ENCODE results near the gene SDHAF1. TPM values are rescaled to one million over a fixed set of nuclear protein-coding genes. Genes with fewer than 3 reads are reported as not detected.

SDHAF1 gene
- total RNA-seq, 1 donor from 2014 or later, result 21.2 TPM

DNA sequence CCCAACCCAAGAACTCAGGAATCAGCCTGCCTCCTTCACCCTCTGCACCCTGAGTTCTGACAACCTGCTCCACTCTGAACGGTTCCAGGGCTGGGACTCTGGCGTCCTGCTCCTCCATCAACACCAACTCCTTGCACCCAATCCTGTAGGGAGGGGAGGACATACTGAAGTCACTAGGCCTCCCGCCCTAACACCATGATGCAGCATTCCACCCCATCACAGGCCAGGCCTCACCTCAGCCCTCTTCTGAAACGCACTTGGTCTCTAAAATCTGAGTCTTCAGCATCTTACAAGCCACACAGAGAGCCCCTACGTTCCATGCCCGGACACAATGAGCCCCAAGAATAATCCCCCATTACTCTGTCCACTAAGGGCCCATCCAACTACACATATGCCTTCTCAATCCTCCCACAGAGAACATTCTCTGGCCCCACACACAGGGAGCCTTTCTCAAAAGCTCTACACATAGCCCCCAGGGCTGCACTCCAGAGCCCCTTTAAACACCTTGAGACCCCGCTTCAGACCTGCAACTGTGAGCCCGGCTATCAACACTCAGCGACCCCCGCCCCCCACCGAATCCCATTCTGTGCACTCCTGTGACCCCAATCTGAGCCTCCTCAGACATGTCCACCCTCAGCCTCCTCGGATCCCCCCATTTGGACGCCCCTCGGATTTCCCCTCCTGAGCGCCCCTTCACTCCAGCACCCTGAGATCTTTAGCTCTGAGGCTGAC lies 18.5 kb downstream of the SDHAF1 start:
- H3K4me1 Mint-ChIP-seq (ENCODE audit: low read depth), result peaks cover 50% of the 10 kb centered on the region
- DNase-seq (ENCODE audit: low spot score), result no peak
- intact Hi-C loops (cut with micrococcal nuclease), result loop anchor here (1.0 to 5.0 kb wide), 9 partner anchors 18 to 296 kb away; partner anchors contain the start of genes CAPNS1, CLIP3, HCST and KMT2B

DNA sequence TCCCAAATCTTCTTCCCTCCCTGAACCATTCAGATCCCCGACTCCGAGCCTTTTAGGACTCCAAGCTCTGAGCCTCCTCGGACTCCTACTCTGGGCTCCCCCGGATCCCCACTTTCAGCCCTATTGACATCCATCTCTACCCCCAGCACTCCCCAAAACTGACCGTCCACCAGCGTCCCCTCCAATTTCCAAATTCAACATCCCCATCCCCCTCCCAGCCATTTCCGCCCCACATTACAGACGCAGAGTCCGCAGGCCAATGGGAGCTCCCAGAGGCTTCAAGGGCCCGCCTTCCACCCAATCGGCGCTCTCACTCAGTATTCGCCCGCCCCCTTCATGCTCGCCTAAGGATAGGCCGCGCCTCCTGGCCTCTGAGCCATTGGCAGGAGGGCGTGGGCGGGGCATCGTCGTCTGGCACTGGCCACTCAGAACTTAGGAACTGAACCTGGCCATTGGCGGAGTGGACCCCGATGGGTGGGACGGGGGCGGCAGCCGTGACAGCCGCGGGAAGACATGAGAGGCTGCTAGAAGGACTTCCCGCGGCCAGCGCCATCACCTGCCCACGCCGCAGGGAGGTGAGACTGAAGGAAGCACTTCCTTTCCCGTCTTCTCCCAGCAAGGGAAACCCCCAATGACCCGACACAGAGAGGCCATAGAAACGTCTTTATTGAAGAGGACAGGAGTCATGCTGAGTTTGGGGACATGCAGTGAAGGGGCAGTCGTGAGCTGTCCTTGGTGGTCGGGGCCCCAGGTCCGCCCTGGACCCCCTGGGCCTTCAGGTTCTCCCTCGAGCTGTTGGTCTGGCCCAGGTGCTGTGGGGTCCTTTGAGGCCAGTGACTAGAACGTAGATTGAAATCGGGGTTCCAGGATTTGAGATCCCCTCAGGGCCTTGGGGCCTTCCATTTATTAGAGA lies 19.3 kb downstream of the SDHAF1 start, which contains the start of gene ALKBH6:
TSS of gene ALKBH6 (minus strand) at position 202 of the 913 bp plus-strand sequence. CDS start 816 bp downstream, outside the sequence.
- Mint-ChIP-seq H3K27ac (peak within 1 kb of the TSS; percentile 96), H3K4me1 (ENCODE audit: low read depth) (peaks cover 46% of the 10 kb centered on the region), H3K4me3 (peak within 1 kb of the TSS; percentile 98), H3K9me3 (no peaks in the 10 kb centered on the region), H3K27me3 (ENCODE audit: insufficient read depth) (no peaks in the 10 kb centered on the region), H3K36me3 (ENCODE audit: low read depth) (peaks cover 1% of the 10 kb centered on the region)
- peak; percentile 100 for DNase-seq (ENCODE audit: low spot score)
- intact Hi-C loops (cut with micrococcal nuclease), result loop anchor here (1.0 to 5.0 kb wide), 9 partner anchors 19 to 297 kb away; partner anchors contain the start of genes CAPNS1, CLIP3, HCST and KMT2B

More for the DNA sequence above, 18.5 kb downstream of the SDHAF1 start:
- H3K27ac Mint-ChIP-seq, result peak overlapping the region; percentile 96
- H3K36me3 Mint-ChIP-seq (ENCODE audit: low read depth), result peaks cover 1% of the 10 kb centered on the region
- no peaks in the 10 kb centered on the region for H3K27me3 Mint-ChIP-seq (ENCODE audit: insufficient read depth)
- H3K9me3 Mint-ChIP-seq, result no peaks in the 10 kb centered on the region
- peak overlapping the region; percentile 98 for H3K4me3 Mint-ChIP-seq

DNA sequence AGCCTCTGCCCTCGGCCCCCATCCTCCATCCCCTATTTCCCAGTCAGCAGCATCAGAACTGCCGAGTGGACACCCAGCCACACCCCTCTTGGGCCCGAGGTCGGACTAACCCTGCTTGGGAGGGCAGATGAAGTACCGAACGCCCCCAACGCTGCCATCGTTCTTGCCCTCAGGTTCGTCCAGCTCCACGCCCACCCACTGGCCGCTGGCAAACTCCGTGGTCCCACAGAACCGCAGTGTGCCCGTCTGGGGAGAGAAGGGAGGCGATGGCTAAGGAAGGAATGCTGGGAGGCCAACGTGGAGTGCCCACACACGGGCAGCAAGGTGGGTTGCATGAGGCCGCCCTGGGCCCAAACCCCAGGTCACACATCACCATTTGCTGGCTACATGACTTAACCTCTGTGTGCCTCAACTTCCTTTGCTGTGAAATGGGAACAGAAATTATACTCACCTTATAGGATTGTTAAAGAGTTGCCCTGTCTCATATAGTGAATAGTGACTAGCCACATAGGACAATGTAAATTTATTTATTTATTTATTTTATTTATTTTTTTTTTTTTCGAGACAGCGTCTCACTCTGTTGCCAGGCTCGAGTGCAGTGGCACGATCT lies 24.2 kb downstream of the SDHAF1 start:
- intact Hi-C loops (cut with micrococcal nuclease), result no loop called here
- Mint-ChIP-seq H3K4me3 (no peak overlapping the region), H3K4me1 (ENCODE audit: low read depth) (peaks cover 21% of the 10 kb centered on the region), H3K27ac (no peak overlapping the region), H3K27me3 (ENCODE audit: insufficient read depth) (no peaks in the 10 kb centered on the region), H3K9me3 (no peaks in the 10 kb centered on the region), H3K36me3 (ENCODE audit: low read depth) (peaks cover 3% of the 10 kb centered on the region)
- DNase-seq (ENCODE audit: low spot score), result no peak

DNA sequence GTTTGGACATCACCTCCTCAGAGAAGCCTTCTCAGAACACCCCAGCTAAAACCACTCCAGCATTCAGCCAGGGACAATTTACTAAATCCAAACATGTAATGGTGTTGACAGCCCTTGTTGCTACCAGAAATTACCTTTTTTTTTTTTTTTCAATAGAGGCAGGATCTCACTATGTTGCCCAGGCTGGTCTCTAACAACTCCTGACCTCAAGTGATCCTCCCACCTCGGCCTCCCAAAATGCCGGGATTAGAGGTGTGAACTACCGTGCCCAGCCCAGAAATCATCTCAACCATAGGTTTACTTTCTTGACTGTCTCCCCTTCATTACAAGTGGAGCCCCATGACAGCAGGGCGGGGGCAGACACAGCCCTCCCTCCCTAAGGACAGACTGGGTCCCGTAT lies 28.4 kb downstream of the SDHAF1 start:
- Mint-ChIP-seq H3K36me3 (ENCODE audit: low read depth) (peaks cover 4% of the 10 kb centered on the region), H3K9me3 (no peaks in the 10 kb centered on the region), H3K4me3 (no peak overlapping the region), H3K27ac (no peak overlapping the region), H3K27me3 (ENCODE audit: insufficient read depth) (no peaks in the 10 kb centered on the region), H3K4me1 (ENCODE audit: low read depth) (no peaks in the 10 kb centered on the region)
- intact Hi-C loops (cut with micrococcal nuclease), result no loop called here
- no peak for DNase-seq (ENCODE audit: low spot score)

DNA sequence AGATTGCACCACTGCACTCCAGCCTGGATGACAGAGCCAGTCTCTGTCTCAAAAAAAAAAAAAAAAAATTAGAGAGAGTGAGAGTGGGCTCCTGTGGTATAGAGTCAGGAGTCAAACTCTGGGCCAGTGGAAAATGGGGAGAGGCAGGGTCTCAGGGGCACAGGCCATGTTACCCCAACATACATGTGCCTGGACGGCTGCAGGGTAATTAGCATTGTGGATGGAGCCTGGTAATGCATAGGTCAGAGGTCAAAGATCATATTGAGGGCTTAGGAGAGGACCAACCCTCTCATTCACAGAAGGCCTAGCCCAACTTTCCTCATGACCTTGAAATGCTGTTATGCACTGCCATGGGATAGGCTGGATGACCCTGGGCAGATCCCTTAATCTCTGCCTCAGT lies 30.6 kb downstream of the SDHAF1 start:
- intact Hi-C loops (cut with micrococcal nuclease), result no loop called here
- H3K27ac Mint-ChIP-seq, result no peak overlapping the region

DNA sequence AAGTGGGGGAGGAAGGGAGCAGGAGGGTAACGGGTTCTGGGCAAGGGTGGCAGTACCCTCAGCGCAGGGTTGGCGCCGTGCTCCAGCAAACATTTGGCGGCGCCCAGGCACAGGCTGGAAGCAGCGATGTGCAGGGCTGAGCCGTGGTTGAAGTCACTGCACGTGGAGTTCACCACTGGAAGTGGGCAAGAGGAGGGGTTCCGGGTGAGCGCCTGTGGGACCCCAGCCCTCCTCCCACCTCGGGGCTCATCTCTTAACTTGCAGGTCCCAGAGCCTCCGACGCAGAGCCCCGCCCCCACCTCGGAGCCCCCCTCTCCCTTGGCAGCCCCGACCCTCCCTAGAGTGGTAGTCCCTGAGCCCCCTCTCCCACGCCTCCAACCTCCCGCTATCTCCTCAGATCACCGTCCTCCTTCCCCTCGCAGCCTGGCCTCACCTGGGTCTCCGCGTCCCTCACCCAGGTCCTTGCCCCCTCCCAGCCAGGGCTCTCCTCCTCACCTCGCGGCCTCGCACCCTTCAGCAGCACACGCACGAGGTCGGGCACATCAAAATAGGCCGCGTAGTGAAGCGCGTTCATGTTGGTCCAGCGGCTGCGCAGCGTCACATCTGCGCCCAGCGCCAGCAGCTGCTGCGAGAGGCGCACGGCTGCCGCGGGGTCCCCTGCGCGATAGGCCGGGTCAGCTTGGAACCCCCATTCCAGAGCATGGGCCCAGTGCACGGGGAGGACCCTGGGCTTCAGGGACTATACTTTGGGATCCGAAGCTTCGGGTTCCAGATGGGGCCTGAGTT lies 31.3 kb downstream of the SDHAF1 start:
- Mint-ChIP-seq H3K27me3 (ENCODE audit: insufficient read depth) (no peaks in the 10 kb centered on the region), H3K36me3 (ENCODE audit: low read depth) (peaks cover 15% of the 10 kb centered on the region), H3K4me3 (no peak overlapping the region), H3K4me1 (ENCODE audit: low read depth) (no peaks in the 10 kb centered on the region), H3K9me3 (no peaks in the 10 kb centered on the region), H3K27ac (no peak overlapping the region)
- intact Hi-C loops (cut with micrococcal nuclease), result no loop called here
- no peak for DNase-seq (ENCODE audit: low spot score)

More for the DNA sequence above, 30.6 kb downstream of the SDHAF1 start:
- Mint-ChIP-seq H3K27me3 (ENCODE audit: insufficient read depth) (no peaks in the 10 kb centered on the region), H3K36me3 (ENCODE audit: low read depth) (peaks cover 13% of the 10 kb centered on the region), H3K9me3 (no peaks in the 10 kb centered on the region), H3K4me1 (ENCODE audit: low read depth) (no peaks in the 10 kb centered on the region), H3K4me3 (no peak overlapping the region)
- DNase-seq (ENCODE audit: low spot score), result no peak

DNA sequence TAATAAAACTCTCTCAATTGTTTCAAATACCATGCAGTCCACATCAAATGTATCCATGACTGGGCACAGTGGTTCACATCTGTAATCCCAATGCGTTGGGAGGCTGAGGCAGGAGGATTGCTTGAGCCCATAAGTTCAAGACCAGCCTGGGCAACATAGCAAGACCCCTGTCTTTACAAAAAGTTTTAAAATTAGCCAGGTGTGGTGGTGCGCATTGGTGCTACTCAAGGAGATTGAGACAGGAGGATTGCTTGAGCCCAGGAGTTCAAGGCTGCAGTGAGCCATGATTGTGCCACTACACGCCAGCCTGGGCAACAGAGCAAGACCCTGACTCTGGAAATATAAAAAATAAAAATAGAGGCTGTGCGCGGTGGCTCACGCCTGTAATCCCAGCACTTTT lies 32.7 kb downstream of the SDHAF1 start:
- no peaks in the 10 kb centered on the region for H3K27me3 Mint-ChIP-seq (ENCODE audit: insufficient read depth)
- no peaks in the 10 kb centered on the region for H3K4me1 Mint-ChIP-seq (ENCODE audit: low read depth)
- no peak overlapping the region for H3K4me3 Mint-ChIP-seq
- H3K36me3 Mint-ChIP-seq (ENCODE audit: low read depth), result peaks cover 17% of the 10 kb centered on the region
- H3K9me3 Mint-ChIP-seq, result no peaks in the 10 kb centered on the region
- intact Hi-C loops (cut with micrococcal nuclease), result no loop called here
- DNase-seq (ENCODE audit: low spot score), result no peak
- H3K27ac Mint-ChIP-seq, result no peak overlapping the region

DNA sequence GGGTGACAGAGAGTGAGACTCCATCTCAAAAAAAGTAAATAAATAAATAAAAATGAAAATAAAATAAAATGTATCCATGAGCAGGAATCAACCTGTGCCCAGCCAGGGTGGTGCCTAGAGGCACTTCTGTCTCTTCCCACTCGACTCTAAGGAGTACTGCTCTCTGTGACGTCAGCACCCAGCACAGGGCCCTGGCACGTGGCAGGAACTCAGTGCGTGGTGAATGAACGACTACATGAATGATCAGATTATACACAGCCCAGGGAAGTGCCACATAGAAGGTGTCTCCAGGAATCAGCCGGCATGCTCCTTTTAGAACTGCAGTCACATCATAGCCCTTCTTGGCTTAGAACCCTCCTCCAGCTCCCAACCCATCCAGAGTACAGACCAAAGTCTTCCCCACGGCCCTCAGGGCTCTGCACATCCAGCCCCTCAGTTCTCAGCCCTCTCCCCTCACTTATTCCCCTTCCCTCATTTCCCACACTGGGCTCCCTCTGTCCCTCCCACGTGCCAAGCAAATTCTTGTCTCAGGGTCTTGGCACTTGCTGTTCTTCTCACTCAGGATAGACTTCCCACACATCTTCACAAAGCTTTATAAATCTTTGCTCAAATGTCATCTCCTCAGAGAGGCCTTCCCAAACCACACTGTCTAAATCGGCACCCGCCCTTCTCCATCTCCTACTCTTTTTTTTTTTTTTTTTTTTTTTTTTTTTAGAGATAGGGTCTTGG lies 33.5 kb downstream of the SDHAF1 start:
- intact Hi-C loops (cut with micrococcal nuclease), result no loop called here
- Mint-ChIP-seq H3K27me3 (ENCODE audit: insufficient read depth) (no peaks in the 10 kb centered on the region), H3K4me1 (ENCODE audit: low read depth) (peaks cover 2% of the 10 kb centered on the region), H3K4me3 (no peak overlapping the region), H3K36me3 (ENCODE audit: low read depth) (peaks cover 14% of the 10 kb centered on the region), H3K9me3 (no peaks in the 10 kb centered on the region), H3K27ac (no peak overlapping the region)
- DNase-seq (ENCODE audit: low spot score), result no peak

DNA sequence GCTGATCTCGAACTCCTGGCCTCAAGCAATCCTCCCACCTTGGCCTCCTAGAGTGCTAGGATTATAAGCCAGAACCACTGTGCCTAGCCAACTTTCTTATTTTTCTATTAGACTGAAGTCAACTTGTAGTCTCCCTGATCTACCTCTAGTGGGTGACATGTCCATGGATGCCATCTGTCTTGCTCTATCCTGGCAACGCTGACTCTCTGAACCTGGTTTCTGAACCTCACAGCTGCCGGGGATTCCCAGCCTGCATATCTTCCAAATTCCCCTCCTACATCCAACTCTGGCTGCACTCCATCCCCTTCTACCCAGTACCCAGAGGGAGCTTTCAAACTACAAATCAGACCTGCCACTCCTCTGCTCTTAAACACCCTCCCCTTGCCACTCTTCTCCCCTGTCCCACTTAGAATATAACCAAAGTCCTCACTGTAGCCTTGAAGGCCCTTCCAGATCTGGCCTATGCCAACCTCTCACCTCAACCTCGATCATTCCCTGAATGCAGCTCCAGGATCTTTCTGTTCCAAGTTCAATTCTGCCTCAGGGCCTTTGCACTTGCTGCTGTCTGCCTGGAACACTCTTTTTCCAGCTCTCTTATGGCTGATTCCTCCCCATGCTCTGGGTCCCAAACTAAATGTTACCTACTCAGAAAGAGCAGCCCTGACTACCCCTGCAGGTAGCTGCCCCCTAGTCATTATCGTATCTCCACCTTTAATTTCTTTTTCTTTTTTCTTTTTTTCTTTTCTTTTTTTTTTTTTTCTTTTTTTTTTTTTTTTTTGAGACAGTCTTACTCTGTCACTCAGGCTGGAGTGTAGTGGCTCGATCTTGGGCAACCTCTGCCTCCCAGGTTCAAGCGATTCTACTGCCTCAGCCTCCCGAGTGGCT lies 35.5 kb downstream of the SDHAF1 start:
- Mint-ChIP-seq H3K4me3 (no peak overlapping the region), H3K27me3 (ENCODE audit: insufficient read depth) (no peaks in the 10 kb centered on the region), H3K27ac (peak overlapping the region; percentile 10), H3K9me3 (no peaks in the 10 kb centered on the region), H3K4me1 (ENCODE audit: low read depth) (peaks cover 20% of the 10 kb centered on the region), H3K36me3 (ENCODE audit: low read depth) (peaks cover 24% of the 10 kb centered on the region)
- DNase-seq (ENCODE audit: low spot score), result no peak
- intact Hi-C loops (cut with micrococcal nuclease), result no loop called here

DNA sequence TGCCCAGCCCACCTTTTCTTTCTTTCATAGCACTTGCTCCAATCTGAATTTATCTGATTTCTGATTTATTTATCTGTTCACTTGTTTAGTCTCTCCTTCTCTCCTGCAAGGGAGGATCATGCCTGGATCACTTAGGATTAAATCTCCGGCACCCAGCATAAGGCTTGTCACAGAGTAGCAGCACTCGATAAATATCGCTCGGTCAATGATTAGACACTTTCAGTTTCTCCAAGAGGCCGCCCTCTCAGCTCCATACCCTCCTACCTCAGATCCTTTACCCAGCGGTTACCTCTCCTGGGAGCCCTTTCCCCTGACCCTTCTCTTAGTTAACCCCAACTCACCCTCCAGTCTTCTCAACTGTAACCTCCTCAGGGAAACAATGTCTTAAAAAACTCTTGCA lies 36.3 kb downstream of the SDHAF1 start:
- H3K27me3 Mint-ChIP-seq (ENCODE audit: insufficient read depth), result no peaks in the 10 kb centered on the region
- intact Hi-C loops (cut with micrococcal nuclease), result no loop called here
- no peak overlapping the region for H3K4me3 Mint-ChIP-seq
- peaks cover 26% of the 10 kb centered on the region for H3K36me3 Mint-ChIP-seq (ENCODE audit: low read depth)
- no peak overlapping the region for H3K27ac Mint-ChIP-seq
- no peaks in the 10 kb centered on the region for H3K9me3 Mint-ChIP-seq
- H3K4me1 Mint-ChIP-seq (ENCODE audit: low read depth), result peaks cover 26% of the 10 kb centered on the region
- no peak for DNase-seq (ENCODE audit: low spot score)
